Kidney tubule cell (primary cell): ENCODE measurements around the gene HOXB3.

Source experiments
- DNase-seq: peaks from one replicate; pipeline ENCODE4 v3.0.0-alpha.2; 2018; ENCODE audit warnings: low spot score

Gene HOXB3

GRCh38 chr17:48625495-48626244 is 35.6 kb upstream of the HOXB3 start:
- peak; percentile 72 for DNase-seq

- DNase-seq = peak; percentile 47
Observed at GRCh38 chr17:48624544-48625494, 34.8 kb upstream of the HOXB3 start.

GRCh38 chr17:48624118-48624517 is 34.1 kb upstream of the HOXB3 start:
- DNase-seq = no peak

- DNase-seq = no peak
Observed at GRCh38 chr17:48623583-48623982, 33.5 kb upstream of the HOXB3 start.

- peak; percentile 7 for DNase-seq
Observed at GRCh38 chr17:48622857-48623256, 32.8 kb upstream of the HOXB3 start.

GRCh38 chr17:48621410-48622392 is 31.7 kb upstream of the HOXB3 start:
- peak; percentile 18 for DNase-seq

- peak; percentile 28 for DNase-seq
Observed at GRCh38 chr17:48620461-48621139, 30.6 kb upstream of the HOXB3 start.

GRCh38 chr17:48619826-48620449 is 29.9 kb upstream of the HOXB3 start:
- DNase-seq = peak; percentile 47

- DNase-seq = peak; percentile 91
Observed at GRCh38 chr17:48618256-48618896, 28.3 kb upstream of the HOXB3 start.

- peak; percentile 49 for DNase-seq
Observed at GRCh38 chr17:48617471-48618255, 27.6 kb upstream of the HOXB3 start.

- peak; percentile 43 for DNase-seq
Observed at GRCh38 chr17:48616717-48617470, 26.9 kb upstream of the HOXB3 start.

GRCh38 chr17:48615963-48616716 is 26.1 kb upstream of the HOXB3 start:
- peak; percentile 15 for DNase-seq

GRCh38 chr17:48615047-48615962 is 25.3 kb upstream of the HOXB3 start, which contains the start of gene HOXB8:
TSS of gene HOXB8 (minus strand) at chr17:48615292. CDS start at chr17:48614704, 588 bp downstream.
- peak; percentile 79 for DNase-seq

- peak; percentile 43 for DNase-seq
Observed at GRCh38 chr17:48613862-48614694, 24.0 kb upstream of the HOXB3 start.

GRCh38 chr17:48612854-48613691 is 23.0 kb upstream of the HOXB3 start:
- peak; percentile 53 for DNase-seq
